WTC11 (cell line): ENCODE data around the gene KCNMA1. TPM values are rescaled to one million over a fixed set of nuclear protein-coding genes. Genes with fewer than 3 reads are reported as not detected.

Experiments
- ATAC-seq: fragments of 200-7000 bp; cut with Tn5 transposase; 2 replicates; pipeline ENCODE4 v1.10.0; 2021; ENCODE audit warnings: mild to moderate bottlenecking, moderate library complexity
- CTCF ChIA-PET: fragments of 300-600 bp; sonication (Branson Sonifier 250); formaldehyde crosslinking; loops from one replicate; lab custom pipeline; 2021; ENCODE audit warnings: antibody characterized with exemption; lab: Charles Lee
- POLR2A ChIA-PET: fragments of 350-600 bp; sonication (Branson Sonifier 250); formaldehyde crosslinking; loops from one replicate; lab custom pipeline; 2021; ENCODE audit warnings: antibody characterized with exemption; lab: Charles Lee
- DNase-seq: peaks from one replicate; pipeline ENCODE4 v3.0.0; 2021; ENCODE audit warnings: low spot score
- H3K27ac Mint-ChIP-seq: 2 replicates; pipeline ENCODE4 v1.8.0; 2021; ENCODE audit warnings: mixed read lengths
- H3K27me3 Mint-ChIP-seq: 2 replicates; pipeline ENCODE4 v1.8.0; 2021; ENCODE audit warnings: low read depth, mild to moderate bottlenecking, moderate library complexity, mixed read lengths
- H3K36me3 Mint-ChIP-seq: 2 replicates; pipeline ENCODE4 v1.8.0; 2021; ENCODE audit warnings: mixed read lengths
- H3K4me1 Mint-ChIP-seq: 2 replicates; pipeline ENCODE4 v1.8.0; 2022; ENCODE audit warnings: mixed read lengths
- H3K4me3 Mint-ChIP-seq: 2 replicates; pipeline ENCODE4 v1.8.0; 2021; ENCODE audit warnings: mild to moderate bottlenecking, moderate library complexity, mixed read lengths
- H3K9me3 Mint-ChIP-seq: 2 replicates; pipeline ENCODE4 v1.8.0; 2021; ENCODE audit warnings: mixed read lengths
- ATF3 ChIP-seq: sonication (generic); formaldehyde crosslinking; conservative IDR thresholded peaks from 2 replicates; pipeline ENCODE4 v1.8.1; 2022; ENCODE audit warnings: mild to moderate bottlenecking, missing genetic modification reagents
- E2F4 ChIP-seq: sonication (generic); formaldehyde crosslinking; IDR thresholded peaks from 2 replicates; pipeline ENCODE4 v1.8.1; 2022; ENCODE audit warnings: low read depth, mild to moderate bottlenecking, moderate library complexity, missing genetic modification reagents, borderline replicate concordance
- ERG ChIP-seq: fragments of 250-450 bp; sonication (Bioruptor Pico); IDR thresholded peaks from 2 replicates; pipeline ENCODE4 v1.8.0; 2021; ENCODE audit warnings: mild to moderate bottlenecking
- FOXP1 ChIP-seq: sonication (generic); formaldehyde crosslinking; IDR thresholded peaks from 2 replicates; pipeline ENCODE4 v1.8.0; 2022; ENCODE audit warnings: missing genetic modification reagents, mild to moderate bottlenecking, moderate library complexity, borderline replicate concordance
- FOXP4 ChIP-seq: sonication (generic); formaldehyde crosslinking; IDR thresholded peaks from 2 replicates; pipeline ENCODE4 v1.8.0; 2022; ENCODE audit warnings: mild to moderate bottlenecking, missing genetic modification reagents
- GTF2I ChIP-seq: fragments of 250-450 bp; sonication (Bioruptor Pico); conservative IDR thresholded peaks from 2 replicates; pipeline ENCODE4 v1.4.0; 2021; ENCODE audit warnings: mild to moderate bottlenecking
- JUN ChIP-seq: sonication (generic); formaldehyde crosslinking; IDR thresholded peaks from 2 replicates; pipeline ENCODE4 v1.8.0; 2023; ENCODE audit warnings: mild to moderate bottlenecking, missing genetic modification reagents
- MXD4 ChIP-seq: fragments of 250-450 bp; sonication (Bioruptor Pico); IDR thresholded peaks from 2 replicates; pipeline ENCODE4 v1.8.0; 2021; ENCODE audit warnings: mild to moderate bottlenecking, moderate library complexity, borderline replicate concordance
- NFATC4 ChIP-seq: fragments of 250-450 bp; sonication (Bioruptor Pico); IDR thresholded peaks from 2 replicates; pipeline ENCODE4 v1.9.0; 2021; ENCODE audit warnings: mild to moderate bottlenecking
- NR1H2 ChIP-seq: sonication (generic); formaldehyde crosslinking; IDR thresholded peaks from 2 replicates; pipeline ENCODE4 v1.9.0; 2021; ENCODE audit warnings: mild to moderate bottlenecking, moderate library complexity, missing genetic modification reagents
- NR3C1 ChIP-seq: sonication (generic); formaldehyde crosslinking; conservative IDR thresholded peaks from 2 replicates; pipeline ENCODE4 v1.8.1; 2023; ENCODE audit warnings: low read depth, mild to moderate bottlenecking, missing genetic modification reagents
- PREB ChIP-seq: sonication (generic); formaldehyde crosslinking; IDR thresholded peaks from 2 replicates; pipeline ENCODE4 v1.8.1; 2022; ENCODE audit warnings: mild to moderate bottlenecking, missing genetic modification reagents, moderate library complexity, borderline replicate concordance
- TCF7 ChIP-seq: sonication (generic); formaldehyde crosslinking; IDR thresholded peaks from 2 replicates; pipeline ENCODE4 v1.8.0; 2022; ENCODE audit warnings: mild to moderate bottlenecking, low read depth, missing genetic modification reagents, moderate library complexity
- TP53 ChIP-seq: sonication (generic); formaldehyde crosslinking; IDR thresholded peaks from 2 replicates; pipeline ENCODE4 v1.8.1; 2023; ENCODE audit warnings: mild to moderate bottlenecking, missing genetic modification reagents
- USF2 ChIP-seq: sonication (generic); formaldehyde crosslinking; IDR thresholded peaks from 2 replicates; pipeline ENCODE4 v1.8.1; 2023; ENCODE audit warnings: mild to moderate bottlenecking, missing genetic modification reagents, moderate library complexity
- ZNF138 ChIP-seq: sonication (generic); formaldehyde crosslinking; conservative IDR thresholded peaks from 2 replicates; pipeline ENCODE4 v1.8.1; 2022; ENCODE audit warnings: mild to moderate bottlenecking, moderate library complexity, missing genetic modification reagents
- ZNF232 ChIP-seq: sonication (generic); formaldehyde crosslinking; IDR thresholded peaks from 2 replicates; pipeline ENCODE4 v1.8.0; 2022; ENCODE audit warnings: mild to moderate bottlenecking, missing genetic modification reagents
- ZNF416 ChIP-seq: fragments of 250-450 bp; sonication (Bioruptor Pico); IDR thresholded peaks from 2 replicates; pipeline ENCODE4 v1.9.0; 2021; ENCODE audit warnings: mild to moderate bottlenecking, inconsistent platforms
- ZNF425 ChIP-seq: fragments of 250-450 bp; sonication (Bioruptor Pico); conservative IDR thresholded peaks from 2 replicates; pipeline ENCODE4 v1.9.0; 2021; ENCODE audit warnings: mild to moderate bottlenecking
- total RNA-seq: library from RNA; stranded (reverse); gene quantifications from 3 replicates; pipeline ENCODE4 v1.2.3, GENCODE V29; 2021

KCNMA1 gene
- total RNA-seq, 1 experiment from 2014 or later: 7.3 TPM

GRCh38 chr10:77011874-77012811 lies 625.5 kb downstream of the KCNMA1 start:
- ChIA-PET CTCF (interaction anchor here (1.6 kb wide), 1 partner anchor 7 kb away, joined by 4 read pairs; no protein-coding TSS in a partner anchor), POLR2A (no interaction called here)
- no peak overlapping the region for H3K4me3 Mint-ChIP-seq
- ATAC-seq (no peak), DNase-seq (no peak)
- no peaks in the 10 kb centered on the region for H3K27me3 Mint-ChIP-seq
- TF ChIP-seq MXD4 (CRISPR knock-in tag) (no peak), ZNF416 (no peak), ATF3 (no peak), NFATC4 (no peak), JUN (CRISPR knock-in tag) (no peak), NR1H2 (no peak), ZNF232 (CRISPR knock-in tag) (no peak)
- H3K9me3 Mint-ChIP-seq: 0 out of 2 replicates have a peak, but pooled peaks cover 1% of the 10 kb centered on the region
- no peaks in the 10 kb centered on the region for H3K4me1 Mint-ChIP-seq
- H3K36me3 Mint-ChIP-seq: no peaks in the 10 kb centered on the region
- no peak overlapping the region for H3K27ac Mint-ChIP-seq

GRCh38 chr10:77010430-77010829 lies 627.2 kb downstream of the KCNMA1 start:
- Mint-ChIP-seq H3K9me3 (0 out of 2 replicates have a peak, but pooled peaks cover 3% of the 10 kb centered on the region), H3K4me1 (no peaks in the 10 kb centered on the region), H3K27ac (no peak overlapping the region), H3K36me3 (no peaks in the 10 kb centered on the region), H3K27me3 (no peaks in the 10 kb centered on the region), H3K4me3 (no peak overlapping the region)
- no peak for DNase-seq
- ChIA-PET POLR2A (no interaction called here), CTCF (no interaction called here)
- TF ChIP-seq ERG: no peak
- no peak for TF ChIP-seq TCF7 (CRISPR knock-in tag)
- no peak for TF ChIP-seq E2F4 (CRISPR knock-in tag)
- no peak for TF ChIP-seq TP53
- no peak for TF ChIP-seq ZNF138 (CRISPR knock-in tag)
- no peak for TF ChIP-seq PREB (CRISPR knock-in tag)
- no peak for TF ChIP-seq FOXP4 (CRISPR knock-in tag)
- no peak for TF ChIP-seq NR3C1
- no peak for TF ChIP-seq GTF2I (CRISPR knock-in tag)
- no peak for TF ChIP-seq USF2 (CRISPR knock-in tag)
- TF ChIP-seq FOXP1 (CRISPR knock-in tag): no peak
- no peak for TF ChIP-seq ZNF425 (CRISPR knock-in tag)
- ATAC-seq: no peak
